OCI-LY7 (cell line): Measurements from ENCODE around the gene ASB1. TPM values are rescaled to one million over a fixed set of nuclear protein-coding genes. Genes with fewer than 3 reads are reported as not detected.
"Not testable (repeated sequence)": the region's sequence is repeated elsewhere in the genome, so short reads cannot be mapped to it uniquely, and the experiment has no call there.

ENCODE experiments used
- BruUV-seq: library from RNA; stranded (reverse); fragments of 400-500 nt; replicated peaks from 2 replicates; lab custom pipeline; 2021; lab: Mats Ljungman, UMichigan
- CTCF ChIA-PET: fragments of 300-600 bp; sonication (Branson Sonifier 250); formaldehyde crosslinking; loops from one replicate; lab custom pipeline; 2022; ENCODE audit warnings: antibody characterized with exemption; ENCODE audit not compliant: unreplicated experiment; lab: Charles Lee
- POLR2A ChIA-PET: fragments of 300-600 bp; sonication (Branson Sonifier 250); formaldehyde crosslinking; loops from one replicate; lab custom pipeline; 2022; ENCODE audit warnings: antibody characterized with exemption; lab: Charles Lee
- DNase-seq: peaks from one replicate; pipeline ENCODE4 v3.0.0-alpha.2; 2015; ENCODE audit warnings: low spot score
- H2AFZ ChIP-seq: fragments of 200-600 bp; sonication (generic), shearing (Covaris generic); 2 replicates; pipeline ENCODE4 v1.6.1; 2014; ENCODE audit warnings: mild to moderate bottlenecking, antibody characterized with exemption, low read length, moderate library complexity
- H3K27ac ChIP-seq: fragments of 200-600 bp; sonication (generic); 2 replicates; pipeline ENCODE4 v1.5.1; 2014; ENCODE audit warnings: mixed run types, low read depth, mild to moderate bottlenecking, moderate library complexity, low read length, inconsistent platforms; ENCODE audit not compliant: poor library complexity, severe bottlenecking
- H3K36me3 ChIP-seq: fragments of 200-600 bp; sonication (generic); 2 replicates; pipeline ENCODE4 v1.6.1; 2014; ENCODE audit warnings: mild to moderate bottlenecking, antibody characterized with exemption, low read length, moderate library complexity, mixed read lengths; ENCODE audit not compliant: insufficient read depth
- H3K4me1 ChIP-seq: fragments of 200-600 bp; sonication (generic); 2 replicates; pipeline ENCODE4 v1.5.1; 2014; ENCODE audit warnings: mild to moderate bottlenecking, low read length; ENCODE audit not compliant: insufficient read depth, poor library complexity, severe bottlenecking
- H3K4me2 ChIP-seq: fragments of 200-600 bp; sonication (generic); 2 replicates; pipeline ENCODE4 v1.6.1; 2014; ENCODE audit warnings: mild to moderate bottlenecking, low read length
- H3K4me3 ChIP-seq: fragments of 200-600 bp; sonication (generic); 2 replicates; pipeline ENCODE4 v1.5.1; 2014; ENCODE audit warnings: mild to moderate bottlenecking, low read depth, low read length; ENCODE audit not compliant: poor library complexity, severe bottlenecking
- H3K79me2 ChIP-seq: fragments of 200-600 bp; sonication (generic); 2 replicates; pipeline ENCODE4 v1.6.1; 2016; ENCODE audit warnings: low read depth, mild to moderate bottlenecking, low read length, moderate library complexity, mixed read lengths; ENCODE audit not compliant: insufficient read depth
- H3K9me2 ChIP-seq: fragments of 200-600 bp; sonication (generic); 2 replicates; pipeline ENCODE4 v1.6.1; 2016; ENCODE audit warnings: mild to moderate bottlenecking, low read length, mixed read lengths; ENCODE audit not compliant: insufficient read depth
- H3K9me3 ChIP-seq: fragments of 200-600 bp; sonication (generic); 2 replicates; pipeline ENCODE4 v1.6.1; 2014; ENCODE audit warnings: mild to moderate bottlenecking, mixed run types, low read length, mixed read lengths
- H4K20me1 ChIP-seq: fragments of 200-600 bp; sonication (generic); 2 replicates; pipeline ENCODE4 v1.6.1; 2014; ENCODE audit warnings: mild to moderate bottlenecking, antibody characterized with exemption, low read length, moderate library complexity, mixed read lengths; ENCODE audit not compliant: insufficient read depth
- CTCF ChIP-seq: fragments of 200-600 bp; sonication (generic); conservative IDR thresholded peaks from 2 replicates; pipeline ENCODE4 v1.5.1; 2014; ENCODE audit warnings: mild to moderate bottlenecking, antibody characterized with exemption, low read length, moderate library complexity, mixed read lengths
- EZH2phosphoT487 ChIP-seq: fragments of 200-600 bp; sonication (generic); IDR thresholded peaks from 2 replicates; pipeline ENCODE4 v1.6.1; 2018; ENCODE audit warnings: low read depth, borderline replicate concordance, mild to moderate bottlenecking, mixed run types, antibody characterized with exemption, low read length, moderate library complexity, mixed read lengths
- intact Hi-C: fragments of 100-400 bp; cut with micrococcal nuclease; formaldehyde crosslinking; loops from one replicate; pipeline ENCODE4 v1.10.0; 2022; ENCODE audit not compliant: unreplicated experiment
- total RNA-seq, 2 experiments: library from RNA; depleted of rRNA in 1 of 2; stranded (reverse); fragments of >200 nt in 1 of 2; shearing (Covaris generic) in 1 of 2; gene quantifications; 2 replicates each; pipeline ENCODE4 v1.2.3, GENCODE V29; 2014 to 2022

ASB1 gene
- total RNA-seq, 2 experiments from 2014 or later: 19.4 to 37.7 TPM

- H3K4me2 ChIP-seq, H3K4me3 ChIP-seq, intact Hi-C loops, BruUV-seq, H3K4me1 ChIP-seq, H2AFZ ChIP-seq, H4K20me1 ChIP-seq, H3K9me3 ChIP-seq, H3K9me2 ChIP-seq, H3K27ac ChIP-seq, DNase-seq, CTCF ChIA-PET: not testable (repeated sequence)
- peaks cover 85% of the 10 kb centered on the region for H3K36me3 ChIP-seq
- peaks cover 25% of the 10 kb centered on the region; the same call in 1 of the 2 replicates for H3K79me2 ChIP-seq
- POLR2A ChIA-PET: interaction anchor here (1.6 kb wide), 1 partner anchor 12 kb away, joined by 3 read pairs; no protein-coding TSS in a partner anchor
Measured at GRCh38 chr2:238442257-238442656, 15.5 kb downstream of the ASB1 start.

GRCh38 chr2:238444242-238444641 lies 17.5 kb downstream of the ASB1 start:
- peaks cover 21% of the 10 kb centered on the region; the same call in 1 of the 2 replicates for H3K79me2 ChIP-seq
- H2AFZ ChIP-seq: no peak overlapping the region
- BruUV-seq: no TSS peak
- H3K9me3 ChIP-seq: no peaks in the 10 kb centered on the region
- H3K4me2 ChIP-seq: no peak overlapping the region
- no peaks in the 10 kb centered on the region for H3K9me2 ChIP-seq
- DNase-seq: no peak
- no peak overlapping the region for H3K27ac ChIP-seq
- TF ChIP-seq CTCF (no peak), EZH2phosphoT487 (no peak)
- intact Hi-C loops: no loop called here
- ChIA-PET CTCF (no interaction called here), POLR2A (interaction anchor here (0.5 kb wide), 1 partner anchor 395 kb away, joined by 4 read pairs; no protein-coding TSS in a partner anchor)
- H3K4me1 ChIP-seq: no peaks in the 10 kb centered on the region
- 0 out of 2 replicates have a peak, but pooled peaks cover 4% of the 10 kb centered on the region for H4K20me1 ChIP-seq
- no peak overlapping the region for H3K4me3 ChIP-seq
- H3K36me3 ChIP-seq: peaks cover 87% of the 10 kb centered on the region

DNA sequence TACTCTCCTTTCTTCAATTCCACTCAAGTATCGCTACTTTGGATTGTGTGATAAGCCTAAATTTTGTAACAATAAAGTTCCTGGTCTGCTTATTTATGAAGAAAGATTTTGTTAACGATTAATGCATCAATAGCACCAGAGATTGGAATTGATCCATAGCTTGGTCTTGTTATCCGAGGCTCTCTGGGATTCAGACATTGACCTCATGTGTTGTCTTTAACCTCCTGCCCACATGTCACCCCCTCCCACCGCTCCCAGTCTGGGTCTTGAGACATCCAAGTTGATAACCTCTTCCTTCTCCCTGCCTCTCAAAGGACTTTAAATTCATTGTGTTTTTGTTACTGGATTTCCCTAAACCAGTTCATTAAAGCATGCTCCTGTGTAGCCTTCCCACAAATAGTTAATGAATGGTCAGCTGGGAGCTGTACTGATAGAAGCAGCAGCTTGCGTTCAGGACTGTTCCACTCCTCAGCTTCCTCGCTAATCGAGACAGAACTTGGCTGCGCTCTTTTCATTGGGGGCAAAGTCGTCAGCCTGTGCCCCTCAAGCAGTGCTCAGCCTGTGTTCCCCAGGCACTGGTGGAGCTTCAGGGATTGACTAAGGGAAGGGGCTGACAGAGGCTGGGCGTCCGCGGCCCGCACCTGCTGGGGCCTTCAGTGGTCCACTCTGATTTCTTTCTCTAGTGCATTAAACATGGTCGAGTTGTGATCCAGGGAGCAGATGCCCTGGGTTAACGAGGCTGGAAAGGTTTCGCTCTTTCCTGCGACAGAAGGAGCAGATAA lies 18.9 kb downstream of the ASB1 start:
- no peaks in the 10 kb centered on the region for H3K9me3 ChIP-seq
- H3K36me3 ChIP-seq: peaks cover 87% of the 10 kb centered on the region
- H3K27ac ChIP-seq: no peak overlapping the region
- ChIA-PET POLR2A (interaction anchor here (0.7 to 0.8 kb wide), 2 partner anchors 12 to 15 kb away, joined by 3 read pairs; no protein-coding TSS in a partner anchor), CTCF (no interaction called here)
- no peak overlapping the region for H2AFZ ChIP-seq
- no peak for DNase-seq
- H3K4me2 ChIP-seq: no peak overlapping the region
- 0 out of 2 replicates have a peak, but pooled peaks cover 4% of the 10 kb centered on the region for H4K20me1 ChIP-seq
- TF ChIP-seq EZH2phosphoT487: no peak
- H3K4me3 ChIP-seq: no peak overlapping the region
- H3K79me2 ChIP-seq: peaks cover 21% of the 10 kb centered on the region; the same call in 1 of the 2 replicates
- H3K9me2 ChIP-seq: no peaks in the 10 kb centered on the region
- no peaks in the 10 kb centered on the region for H3K4me1 ChIP-seq
- intact Hi-C loops: no loop called here
- BruUV-seq: no TSS peak
